ENCODE measurements around the gene MACROD1. TPM values are rescaled to one million over a fixed set of nuclear protein-coding genes. Genes with fewer than 3 reads are reported as not detected.

The MACROD1 gene
- total RNA-seq, 4 donors from 2014 or later: 17.1 to 30.0 (median 29.3) TPM

DNA sequence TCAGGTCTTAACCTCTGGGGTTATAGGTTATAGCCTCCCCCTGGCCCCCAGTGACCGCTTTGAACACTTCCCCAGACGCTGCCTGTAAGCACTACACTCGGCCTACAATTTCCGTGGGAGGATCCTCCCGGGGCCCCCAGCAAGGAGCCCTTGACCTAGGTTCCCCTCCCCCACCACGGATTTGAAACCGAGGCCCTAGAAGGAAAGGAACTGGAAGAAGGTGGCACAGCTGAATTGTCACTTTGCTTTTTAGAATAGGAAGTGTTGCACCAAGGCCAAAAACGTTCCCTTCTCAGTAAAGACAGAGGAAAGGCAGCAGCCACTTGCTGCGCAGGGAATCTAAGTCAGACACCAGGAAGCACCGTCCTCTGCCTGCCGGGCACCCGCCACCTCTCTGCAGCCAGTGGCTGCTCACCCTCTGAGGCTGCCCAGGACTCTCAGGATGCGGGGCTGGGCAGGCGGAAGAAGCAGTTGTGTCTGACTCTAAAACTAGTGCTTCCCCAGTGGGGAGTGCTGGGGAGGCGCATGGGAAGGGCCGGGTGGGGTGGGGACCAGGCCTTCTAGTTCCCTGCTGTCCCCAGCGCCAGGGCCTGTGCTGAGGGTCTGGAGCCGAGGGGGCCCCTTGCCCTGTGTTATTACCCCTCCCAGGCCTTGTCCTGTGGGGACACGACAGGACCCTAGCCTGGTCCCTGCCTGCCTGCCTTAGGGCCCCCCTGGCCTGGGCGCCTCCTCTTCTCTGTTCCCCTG is 138.1 kb downstream of the MACROD1 start:
- H3K36me3 ChIP-seq: no peaks in the 10 kb centered on the region
- TF ChIP-seq, protein P1, sequence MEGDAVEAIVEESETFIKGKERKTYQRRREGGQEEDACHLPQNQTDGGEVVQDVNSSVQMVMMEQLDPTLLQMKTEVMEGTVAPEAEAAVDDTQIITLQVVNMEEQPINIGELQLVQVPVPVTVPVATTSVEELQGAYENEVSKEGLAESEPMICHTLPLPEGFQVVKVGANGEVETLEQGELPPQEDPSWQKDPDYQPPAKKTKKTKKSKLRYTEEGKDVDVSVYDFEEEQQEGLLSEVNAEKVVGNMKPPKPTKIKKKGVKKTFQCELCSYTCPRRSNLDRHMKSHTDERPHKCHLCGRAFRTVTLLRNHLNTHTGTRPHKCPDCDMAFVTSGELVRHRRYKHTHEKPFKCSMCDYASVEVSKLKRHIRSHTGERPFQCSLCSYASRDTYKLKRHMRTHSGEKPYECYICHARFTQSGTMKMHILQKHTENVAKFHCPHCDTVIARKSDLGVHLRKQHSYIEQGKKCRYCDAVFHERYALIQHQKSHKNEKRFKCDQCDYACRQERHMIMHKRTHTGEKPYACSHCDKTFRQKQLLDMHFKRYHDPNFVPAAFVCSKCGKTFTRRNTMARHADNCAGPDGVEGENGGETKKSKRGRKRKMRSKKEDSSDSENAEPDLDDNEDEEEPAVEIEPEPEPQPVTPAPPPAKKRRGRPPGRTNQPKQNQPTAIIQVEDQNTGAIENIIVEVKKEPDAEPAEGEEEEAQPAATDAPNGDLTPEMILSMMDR (IDR thresholded peaks at IDR 0.05): no peak
- TF ChIP-seq POLR2A (IDR thresholded peaks at IDR 0.05): no peak
- H3K27me3 ChIP-seq: no peaks in the 10 kb centered on the region
- no peaks in the 10 kb centered on the region for H3K9me3 ChIP-seq
- no peak overlapping the region for H3K4me3 ChIP-seq
- no peak for DNase-seq
- H3K27ac ChIP-seq: no peak overlapping the region
- no peaks in the 10 kb centered on the region for H3K4me1 ChIP-seq

DNA sequence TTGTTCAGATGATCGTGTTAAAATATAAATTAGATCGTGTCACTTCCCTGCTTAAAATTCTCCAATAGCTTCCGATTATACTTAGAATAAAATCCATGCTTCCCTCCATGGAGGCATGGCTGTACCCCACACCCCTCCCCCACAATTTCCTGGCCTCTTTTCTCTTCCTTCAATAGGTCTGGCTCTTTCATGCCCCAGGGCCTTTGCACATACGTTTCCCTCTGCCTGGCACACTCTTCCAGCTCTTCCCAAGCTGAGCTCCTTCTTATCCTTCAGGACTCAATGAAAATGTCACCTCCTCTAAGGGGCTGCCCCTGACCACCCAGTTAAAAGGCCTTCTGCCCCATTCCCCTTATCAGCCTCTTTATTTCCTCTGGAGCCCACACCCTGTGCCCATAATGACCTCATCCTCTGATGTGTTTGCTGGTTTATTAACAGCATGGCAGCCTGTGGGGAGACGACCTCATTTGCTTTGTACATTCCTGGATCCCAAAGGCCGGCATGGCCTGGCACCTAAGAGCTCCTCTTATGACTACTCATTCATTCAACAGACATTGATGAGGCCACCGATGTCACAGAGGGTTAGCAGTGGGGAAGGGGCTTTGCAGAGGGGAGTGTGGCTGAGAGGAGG is 139.2 kb downstream of the MACROD1 start:
- Histone ChIP-seq H3K4me1 (no peaks in the 10 kb centered on the region), H3K9me3 (no peaks in the 10 kb centered on the region), H3K27me3 (no peaks in the 10 kb centered on the region), H3K27ac (no peak overlapping the region), H3K4me3 (no peak overlapping the region), H3K36me3 (no peaks in the 10 kb centered on the region)
- DNase-seq: no peak
- TF ChIP-seq, protein P1 (IDR thresholded peaks at IDR 0.05): no peak
- TF ChIP-seq POLR2A (IDR thresholded peaks at IDR 0.05): no peak

DNA sequence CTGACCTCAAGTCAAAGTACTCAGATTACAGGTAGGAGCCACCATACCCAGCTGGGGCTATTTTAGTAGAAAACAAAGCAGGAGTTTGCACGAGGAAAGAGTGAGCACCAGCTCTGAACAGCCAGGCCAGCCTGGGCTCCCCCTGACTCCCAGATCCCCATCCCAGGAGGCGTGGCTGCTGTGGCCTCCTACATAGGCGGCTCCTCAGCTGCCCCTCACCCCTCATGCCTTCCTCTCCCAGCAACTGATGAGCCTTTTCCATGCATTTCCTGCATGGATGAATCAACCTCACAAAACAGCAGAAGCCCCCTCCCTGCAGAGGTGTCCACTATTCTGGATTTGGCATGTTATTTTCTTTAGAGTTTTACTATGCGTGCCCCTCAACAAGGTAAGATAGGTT is 140.7 kb downstream of the MACROD1 start:
- H3K9me3 ChIP-seq: no peaks in the 10 kb centered on the region
- H3K36me3 ChIP-seq: no peaks in the 10 kb centered on the region
- no peak overlapping the region for H3K4me3 ChIP-seq
- no peaks in the 10 kb centered on the region for H3K27me3 ChIP-seq
- no peak overlapping the region for H3K27ac ChIP-seq
- no peaks in the 10 kb centered on the region for H3K4me1 ChIP-seq
- TF ChIP-seq, protein P1 (IDR thresholded peaks at IDR 0.05): no peak
- TF ChIP-seq POLR2A (IDR thresholded peaks at IDR 0.05): no peak
- DNase-seq: no peak

DNA sequence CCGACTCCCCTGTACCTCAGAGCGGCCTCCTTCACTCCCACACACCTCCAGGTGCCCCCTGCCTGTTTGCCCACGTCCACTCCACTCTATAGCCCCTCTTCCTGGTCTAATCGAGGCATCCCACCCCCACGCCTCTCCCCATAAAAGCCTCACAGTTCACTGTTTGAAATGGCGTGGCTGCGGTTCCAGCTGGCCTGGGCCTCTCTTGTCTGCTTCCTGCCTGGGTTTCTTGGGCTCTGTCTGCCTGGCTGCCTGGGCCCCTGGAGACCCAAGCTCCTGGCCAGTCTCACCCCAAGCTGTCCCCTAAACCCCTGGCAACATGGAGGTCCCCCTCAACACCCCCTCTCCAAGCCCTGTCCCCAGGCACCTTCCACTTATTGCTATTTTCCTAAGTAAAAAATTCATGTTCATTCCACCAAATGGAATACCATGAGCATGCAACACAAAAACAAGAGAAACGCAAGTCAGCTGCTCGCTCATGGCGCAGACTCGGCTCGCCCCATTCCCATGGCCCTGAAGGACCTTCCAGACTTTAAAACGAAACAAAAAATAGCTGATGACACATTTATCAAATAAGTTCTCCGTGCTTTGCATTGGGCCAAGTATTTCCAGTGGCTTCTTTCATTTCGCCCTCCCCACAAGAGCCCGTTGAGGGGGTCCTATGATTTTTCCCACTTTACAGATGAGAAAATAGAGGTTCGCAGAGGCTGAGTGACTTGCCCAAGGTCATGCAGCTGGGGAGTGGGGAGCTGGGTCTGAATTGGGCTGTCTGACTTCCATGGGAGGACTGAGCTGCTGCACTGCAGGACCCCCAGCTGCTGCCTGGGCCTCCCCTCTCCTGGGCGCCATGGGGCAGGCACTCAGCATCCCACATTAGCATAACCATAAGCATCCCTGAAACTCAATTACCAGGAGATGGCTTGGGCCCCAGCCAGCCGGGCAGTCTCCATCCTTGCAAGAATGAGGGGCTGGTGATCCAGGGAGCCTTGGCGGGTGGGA is 141.9 kb downstream of the MACROD1 start:
- Histone ChIP-seq H3K36me3 (no peaks in the 10 kb centered on the region), H3K27ac (no peak overlapping the region)

More for the DNA sequence above, 141.9 kb downstream of the MACROD1 start:
- Histone ChIP-seq H3K9me3 (no peaks in the 10 kb centered on the region), H3K4me3 (no peak overlapping the region), H3K27me3 (no peaks in the 10 kb centered on the region), H3K4me1 (no peaks in the 10 kb centered on the region)
- TF ChIP-seq POLR2A (IDR thresholded peaks at IDR 0.05): no peak
- TF ChIP-seq, protein P1 (IDR thresholded peaks at IDR 0.05): no peak
- DNase-seq: no peak

Data from Peyer's patch (tissue), 4 donors.